GM18519 (cell line): ENCODE data around the gene PRKCE.

Experiments
- ATAC-seq: cut with Tn5 transposase; IDR thresholded peaks from one replicate; pipeline ENCODE4 v1.9.1; 2021; ENCODE audit warnings: mild to moderate bottlenecking, moderate library complexity; ENCODE audit not compliant: unreplicated experiment, low FRiP score

PRKCE gene

GRCh38 chr2:45720210-45720609 lies 68.7 kb downstream of the PRKCE start:
- ATAC-seq = no peak

GRCh38 chr2:45721150-45721549 lies 69.7 kb downstream of the PRKCE start:
- ATAC-seq = no peak

DNA sequence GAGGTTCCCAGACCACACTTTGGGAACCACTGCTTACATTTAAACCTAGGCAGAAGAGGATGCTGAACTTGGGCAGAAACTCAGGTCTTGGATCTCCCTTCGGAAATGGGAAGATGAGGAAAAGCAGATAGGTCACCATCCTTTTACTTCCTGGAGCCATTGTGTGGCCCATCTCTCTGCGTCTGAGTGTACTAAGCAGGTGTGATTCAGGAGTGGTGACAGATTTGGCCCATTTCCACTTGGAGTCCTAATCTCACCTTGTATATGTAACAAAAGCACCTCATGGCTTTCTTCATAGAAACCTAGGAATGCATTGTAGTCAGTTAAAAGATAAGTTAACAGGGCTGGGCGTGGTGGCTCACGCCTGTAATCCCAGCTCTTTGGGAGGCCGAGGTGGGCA lies 71.0 kb downstream of the PRKCE start:
- ATAC-seq = no peak

GRCh38 chr2:45723857-45724256 lies 72.4 kb downstream of the PRKCE start:
- ATAC-seq = no peak

DNA sequence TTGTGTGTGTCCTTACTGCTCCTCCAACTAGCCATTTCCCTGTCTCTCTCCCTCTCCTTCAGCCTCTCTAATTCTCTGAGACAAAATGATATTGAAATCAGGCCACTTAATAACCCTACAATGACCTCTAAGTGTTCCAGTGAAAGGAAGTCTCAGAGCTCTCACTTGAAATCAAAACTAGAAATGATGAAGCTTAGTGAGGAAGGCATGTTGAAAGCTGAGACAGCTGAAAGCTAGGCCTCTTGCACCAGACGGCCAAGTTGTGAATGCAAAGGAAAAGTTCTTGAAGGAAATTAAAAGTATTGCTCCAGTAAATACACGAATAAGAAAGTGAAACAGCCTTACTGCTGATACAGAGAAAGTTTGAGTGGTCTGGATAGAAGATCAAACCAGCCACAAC lies 72.9 kb downstream of the PRKCE start:
- no peak for ATAC-seq

DNA sequence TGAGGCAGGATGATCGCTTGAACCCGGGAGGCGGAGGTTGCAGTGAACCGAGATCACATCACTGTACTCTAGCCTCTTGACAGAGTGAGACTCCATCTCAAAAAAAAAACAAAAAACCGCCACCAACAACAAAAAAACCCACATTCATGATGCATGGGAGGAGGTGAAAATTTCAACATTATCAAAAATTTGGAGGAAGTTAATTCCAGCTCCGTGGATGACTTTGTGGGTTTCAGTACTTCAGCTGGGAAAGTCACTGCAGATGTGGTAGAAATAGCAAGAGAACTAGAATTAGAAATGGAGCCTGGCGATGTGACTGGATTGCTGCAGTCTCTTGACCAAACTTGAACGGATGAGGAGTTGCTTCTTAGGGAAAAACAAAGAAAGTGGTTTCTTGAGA lies 74.3 kb downstream of the PRKCE start:
- ATAC-seq = no peak

DNA sequence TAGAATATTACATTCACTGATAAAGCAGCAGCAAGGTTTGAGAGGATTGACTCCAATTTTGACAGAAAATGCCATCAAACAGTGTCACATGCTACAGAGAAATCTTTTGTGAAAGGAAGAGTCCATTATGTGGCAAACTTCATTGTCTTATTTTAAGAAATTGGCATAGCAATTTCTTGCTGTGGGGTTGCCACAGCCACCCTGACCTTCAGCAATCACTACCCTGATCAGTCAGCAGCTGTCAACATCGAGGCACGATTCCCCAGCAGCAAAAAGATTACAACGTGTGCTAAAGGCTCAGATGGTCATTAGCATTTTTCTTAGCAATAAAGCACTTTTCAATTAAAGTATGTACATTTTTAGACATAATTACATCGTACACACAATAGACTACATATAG lies 74.7 kb downstream of the PRKCE start:
- ATAC-seq = no peak

DNA sequence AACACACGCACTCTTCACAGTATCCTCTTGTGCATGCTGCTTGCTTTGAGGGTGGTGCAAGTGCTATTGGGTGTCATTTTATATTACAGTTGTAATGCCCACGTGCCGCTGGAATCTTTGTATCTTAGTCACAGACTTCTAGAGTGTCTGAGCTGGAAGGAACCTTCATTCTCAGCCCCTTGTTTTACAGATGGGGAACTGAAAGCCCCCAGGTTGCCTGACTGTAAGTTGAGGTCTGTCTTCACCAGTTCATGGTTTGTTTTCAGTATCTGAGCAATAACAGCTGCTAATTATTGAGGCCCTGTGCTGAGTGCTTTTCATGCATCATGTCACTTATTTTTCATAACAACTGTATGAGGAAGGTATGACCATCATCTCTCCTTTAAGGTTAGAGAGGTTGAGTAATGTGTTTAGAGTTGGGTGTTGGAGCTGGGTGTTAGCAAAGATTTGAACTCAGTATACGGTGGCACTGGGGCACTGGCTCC lies 77.0 kb downstream of the PRKCE start:
- ATAC-seq = peak; percentile 77

DNA sequence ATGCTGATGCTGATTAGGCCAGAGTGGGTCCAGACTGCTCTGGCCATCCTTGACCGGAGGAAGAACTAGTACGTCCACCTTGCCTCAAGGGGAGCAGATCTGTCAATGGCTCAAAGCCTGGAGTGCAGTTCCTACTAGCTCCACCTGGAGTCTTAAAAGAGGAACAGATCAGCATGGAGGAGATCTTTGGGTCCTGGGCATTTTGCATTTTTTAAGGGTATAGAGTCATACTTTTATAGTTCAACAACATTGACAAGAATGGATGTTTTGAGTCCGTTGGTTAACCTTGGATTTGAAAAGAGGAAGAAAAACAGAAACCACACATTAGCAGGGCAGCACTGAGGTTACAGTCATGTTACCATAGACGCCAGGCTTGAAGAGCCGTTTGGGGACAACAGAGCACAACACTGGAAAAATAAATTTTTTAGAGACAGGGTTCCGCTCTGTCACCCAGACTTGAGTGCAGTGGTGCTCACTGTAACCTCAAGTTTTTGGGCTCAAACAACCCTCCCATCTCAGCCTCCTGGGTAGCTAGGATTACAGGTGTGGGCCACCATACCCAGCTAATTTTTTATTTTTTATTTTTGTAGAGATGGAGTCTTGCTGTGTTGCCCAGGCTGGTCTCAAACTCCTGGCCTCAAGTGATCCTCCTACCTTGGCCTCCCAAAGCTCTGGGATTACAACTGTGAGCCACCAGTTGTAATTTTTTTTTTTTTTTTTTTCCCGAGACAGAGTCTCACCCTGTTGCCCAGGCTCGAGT lies 78.5 kb downstream of the PRKCE start:
- ATAC-seq = peak; percentile 35

DNA sequence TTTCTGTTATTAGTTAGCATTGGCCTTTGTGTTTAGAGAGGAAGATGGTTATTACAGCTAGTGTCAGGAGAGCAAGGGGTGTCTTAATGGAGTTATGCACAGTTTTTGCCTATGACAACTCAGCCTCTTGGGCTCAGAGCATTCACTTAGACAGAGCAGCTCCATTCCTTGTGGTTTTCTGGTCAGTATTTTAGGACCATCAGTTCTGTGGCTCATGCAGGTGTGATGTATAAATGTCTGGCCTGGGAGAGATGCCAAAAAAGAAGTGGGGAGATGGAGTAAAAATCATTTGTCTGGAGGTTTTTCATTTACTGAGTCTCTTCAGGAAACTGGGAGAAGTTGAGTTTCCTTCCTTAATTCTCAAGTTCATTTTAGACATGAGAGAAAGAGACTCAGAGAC lies 79.7 kb downstream of the PRKCE start:
- no peak for ATAC-seq

GRCh38 chr2:45732436-45732835 lies 81.0 kb downstream of the PRKCE start:
- no peak for ATAC-seq

- ATAC-seq = no peak
Measured at GRCh38 chr2:45732946-45733345, 81.5 kb downstream of the PRKCE start.

GRCh38 chr2:45734336-45734735 lies 82.9 kb downstream of the PRKCE start:
- ATAC-seq = no peak

DNA sequence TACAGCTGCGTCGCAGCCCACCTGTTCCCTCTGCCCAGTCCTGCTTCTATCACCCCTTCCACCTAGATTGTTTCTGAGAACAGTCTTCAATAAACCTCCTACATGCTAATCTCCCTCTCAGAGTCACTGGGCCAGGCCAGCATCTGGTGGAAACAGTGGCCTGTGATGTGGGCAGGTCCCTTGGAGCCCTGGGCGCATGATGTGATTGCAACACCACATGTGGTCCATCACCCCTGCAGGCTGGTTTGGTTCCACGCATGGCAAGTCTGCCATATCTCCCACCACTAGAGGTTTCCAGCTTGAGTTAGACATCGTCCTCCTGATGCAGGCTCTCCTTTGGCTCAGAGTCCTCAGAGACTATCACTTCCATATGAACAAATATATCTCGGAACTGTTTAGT lies 83.5 kb downstream of the PRKCE start:
- ATAC-seq = no peak

DNA sequence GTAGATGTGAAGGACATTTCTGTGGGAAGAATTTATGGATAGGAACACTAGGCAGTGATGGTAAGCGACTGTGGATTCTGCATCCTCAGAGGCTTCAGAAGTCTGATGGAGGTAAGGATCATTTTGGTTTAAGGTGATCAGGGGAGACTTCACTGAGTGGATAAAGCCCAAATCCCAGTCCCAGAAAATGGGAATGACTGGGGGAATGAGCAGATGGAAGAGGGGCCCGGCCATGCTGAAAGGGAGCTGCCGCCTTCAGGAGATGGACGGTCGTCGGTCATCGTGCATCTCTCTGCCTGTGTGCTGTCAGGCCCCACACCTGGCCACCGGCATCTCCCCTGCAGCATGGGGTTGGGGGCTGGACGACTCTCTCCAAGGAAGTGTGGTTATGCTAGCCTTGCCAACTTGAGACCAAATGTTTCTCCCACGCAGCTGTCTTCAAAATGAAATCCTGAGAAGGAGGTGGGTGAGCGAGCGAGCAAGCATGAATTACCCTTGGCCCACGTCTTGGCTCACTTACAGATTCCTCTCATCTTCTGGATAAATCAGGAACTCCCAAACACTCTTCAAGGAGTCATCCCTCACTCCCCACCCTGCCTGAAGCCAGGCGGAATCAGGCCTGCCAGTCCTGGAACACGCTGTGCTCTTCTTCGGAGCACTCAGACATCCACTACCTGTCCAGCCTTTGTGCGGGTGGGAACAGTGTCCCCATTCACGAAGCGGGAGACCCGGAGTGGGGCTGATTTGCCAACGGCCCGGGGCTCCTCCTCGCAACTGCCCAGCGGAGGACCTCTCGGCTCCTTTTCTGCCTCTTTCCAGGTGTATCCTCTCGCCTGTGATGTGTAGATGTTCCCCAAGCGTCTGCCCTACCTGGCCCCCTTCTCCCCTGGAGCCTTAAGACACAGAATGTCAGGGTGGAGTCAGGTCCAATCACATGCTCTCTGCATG lies 85.6 kb downstream of the PRKCE start:
- ATAC-seq = no peak

- ATAC-seq = no peak
Measured at GRCh38 chr2:45739796-45740485, 88.5 kb downstream of the PRKCE start.

DNA sequence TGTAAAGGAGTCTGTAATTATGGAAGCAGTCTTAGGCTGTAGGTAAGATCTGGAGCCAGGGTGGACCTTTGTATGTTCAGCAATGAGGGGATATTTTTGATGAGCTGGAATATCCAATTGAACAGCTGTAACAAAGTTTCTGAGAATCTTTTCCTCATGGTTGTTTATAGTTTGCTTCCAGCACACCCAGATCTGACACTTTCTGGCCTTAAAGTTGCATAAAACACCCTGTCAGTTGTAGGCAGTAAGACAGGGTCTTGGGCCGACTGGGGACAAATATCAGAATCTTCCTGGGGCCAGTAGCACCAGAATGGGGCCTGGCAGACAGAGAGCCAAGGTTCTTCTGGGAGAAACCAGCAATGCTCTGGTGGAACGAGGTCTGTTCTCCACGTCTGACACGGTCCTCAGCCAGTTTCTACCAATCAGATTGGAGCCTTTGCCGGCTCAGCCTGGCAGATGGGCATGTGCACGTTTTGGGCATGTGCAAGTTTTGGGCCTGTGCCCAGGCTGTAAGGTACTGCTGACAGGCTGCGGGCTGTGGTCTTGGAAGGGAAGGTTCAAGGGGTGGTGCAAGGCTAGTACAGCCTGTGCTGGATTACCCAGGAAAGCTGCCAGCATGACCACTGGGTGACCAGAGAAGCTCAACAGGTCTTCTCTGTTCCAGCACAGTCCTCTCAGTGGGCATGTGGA lies 89.8 kb downstream of the PRKCE start:
- no peak for ATAC-seq

DNA sequence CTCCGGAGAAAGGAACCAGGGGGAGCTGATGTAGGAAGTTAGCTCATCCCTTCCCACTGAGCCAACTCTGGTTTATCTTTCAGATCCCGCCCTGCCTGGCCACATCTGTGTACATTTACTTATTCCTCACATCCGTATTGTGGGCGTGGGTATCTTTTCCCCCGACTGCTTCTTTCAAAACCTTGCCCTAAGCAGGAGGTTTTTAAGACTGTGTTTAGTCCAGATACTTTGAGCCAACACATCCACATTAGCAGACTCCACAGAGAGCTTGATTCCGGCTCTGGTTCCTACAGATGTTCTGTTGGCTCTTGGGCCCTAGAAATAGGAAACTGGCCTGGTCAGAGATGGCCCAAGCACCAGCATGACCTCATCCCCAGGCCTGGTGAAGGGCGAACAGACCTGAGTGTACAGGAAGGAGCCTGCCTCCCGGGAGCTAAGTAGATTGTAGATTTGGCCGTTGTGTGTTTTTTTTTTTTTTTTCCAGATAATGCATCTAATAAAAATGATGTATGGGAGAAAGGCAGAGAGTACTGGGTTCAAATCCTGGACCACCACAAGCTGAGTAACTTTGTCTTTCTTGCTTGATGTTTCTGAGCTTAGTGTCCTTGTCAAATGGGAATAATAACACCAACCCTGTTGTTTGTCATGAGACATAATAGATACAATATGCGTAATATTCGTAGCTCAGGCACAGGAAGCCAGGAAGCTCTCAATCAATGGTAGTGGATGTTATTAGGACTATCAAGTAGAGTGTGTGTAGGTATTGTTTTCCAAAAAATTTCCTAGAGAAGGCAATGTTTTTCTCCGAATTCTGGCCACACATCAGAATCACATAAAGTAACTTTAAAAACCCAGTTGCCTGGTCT lies 92.3 kb downstream of the PRKCE start:
- no peak for ATAC-seq

DNA sequence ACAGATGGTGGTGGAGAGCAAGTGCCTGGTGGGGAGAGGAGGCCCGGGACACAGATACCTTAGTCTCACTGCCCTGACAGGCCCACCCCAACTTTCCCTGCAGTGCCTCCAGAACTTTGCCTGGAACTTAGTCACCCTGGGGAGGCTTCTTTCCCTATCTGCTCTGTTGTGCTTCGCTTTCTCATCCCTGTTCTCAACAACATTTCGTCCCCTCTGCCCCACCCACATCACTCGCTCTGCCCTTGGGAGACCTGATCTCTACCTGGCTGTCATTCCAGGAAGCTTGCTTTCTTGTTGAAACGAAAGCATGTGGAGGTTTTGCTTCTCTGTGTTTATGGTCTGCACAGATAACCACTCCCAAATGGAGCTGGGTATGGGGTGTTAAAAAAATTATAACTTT lies 93.8 kb downstream of the PRKCE start:
- ATAC-seq = no peak
